ENCODE data around the gene SYT1.

DNA sequence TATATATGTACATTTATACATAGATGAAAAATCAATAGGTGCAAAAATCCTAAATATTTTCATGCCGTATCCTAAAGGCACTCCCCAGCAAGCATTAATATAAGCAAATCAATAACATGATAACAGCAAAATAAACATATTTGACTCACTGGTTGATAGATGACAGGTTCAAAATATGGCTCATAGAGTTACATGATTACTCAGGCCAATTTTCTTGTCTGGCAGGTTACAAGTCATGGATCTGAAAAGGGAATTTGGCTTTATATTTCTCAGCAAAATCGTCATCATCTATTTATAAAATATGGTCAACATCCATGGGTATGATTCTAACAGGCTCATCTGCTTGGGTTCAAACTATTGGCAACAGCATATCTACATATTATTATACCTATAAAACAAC, 34.9 kb upstream of the SYT1 start:
- TF ChIP-seq, protein P1, sequence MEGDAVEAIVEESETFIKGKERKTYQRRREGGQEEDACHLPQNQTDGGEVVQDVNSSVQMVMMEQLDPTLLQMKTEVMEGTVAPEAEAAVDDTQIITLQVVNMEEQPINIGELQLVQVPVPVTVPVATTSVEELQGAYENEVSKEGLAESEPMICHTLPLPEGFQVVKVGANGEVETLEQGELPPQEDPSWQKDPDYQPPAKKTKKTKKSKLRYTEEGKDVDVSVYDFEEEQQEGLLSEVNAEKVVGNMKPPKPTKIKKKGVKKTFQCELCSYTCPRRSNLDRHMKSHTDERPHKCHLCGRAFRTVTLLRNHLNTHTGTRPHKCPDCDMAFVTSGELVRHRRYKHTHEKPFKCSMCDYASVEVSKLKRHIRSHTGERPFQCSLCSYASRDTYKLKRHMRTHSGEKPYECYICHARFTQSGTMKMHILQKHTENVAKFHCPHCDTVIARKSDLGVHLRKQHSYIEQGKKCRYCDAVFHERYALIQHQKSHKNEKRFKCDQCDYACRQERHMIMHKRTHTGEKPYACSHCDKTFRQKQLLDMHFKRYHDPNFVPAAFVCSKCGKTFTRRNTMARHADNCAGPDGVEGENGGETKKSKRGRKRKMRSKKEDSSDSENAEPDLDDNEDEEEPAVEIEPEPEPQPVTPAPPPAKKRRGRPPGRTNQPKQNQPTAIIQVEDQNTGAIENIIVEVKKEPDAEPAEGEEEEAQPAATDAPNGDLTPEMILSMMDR (IDR thresholded peaks at IDR 0.05): no peak
- TF ChIP-seq POLR2A (IDR thresholded peaks at IDR 0.05): no peak

Measured in upper lobe of left lung (tissue), 4 donors.